ENCODE results near the gene CFDP1. TPM values are rescaled to one million over a fixed set of nuclear protein-coding genes. Genes with fewer than 3 reads are reported as not detected.

Gene CFDP1
- total and polyA plus RNA-seq, 2 of the 13 experiments (the other 11 are each of a cell fraction or from before 2014, with no cell fraction given) = 78.6 to 153 TPM

DNA sequence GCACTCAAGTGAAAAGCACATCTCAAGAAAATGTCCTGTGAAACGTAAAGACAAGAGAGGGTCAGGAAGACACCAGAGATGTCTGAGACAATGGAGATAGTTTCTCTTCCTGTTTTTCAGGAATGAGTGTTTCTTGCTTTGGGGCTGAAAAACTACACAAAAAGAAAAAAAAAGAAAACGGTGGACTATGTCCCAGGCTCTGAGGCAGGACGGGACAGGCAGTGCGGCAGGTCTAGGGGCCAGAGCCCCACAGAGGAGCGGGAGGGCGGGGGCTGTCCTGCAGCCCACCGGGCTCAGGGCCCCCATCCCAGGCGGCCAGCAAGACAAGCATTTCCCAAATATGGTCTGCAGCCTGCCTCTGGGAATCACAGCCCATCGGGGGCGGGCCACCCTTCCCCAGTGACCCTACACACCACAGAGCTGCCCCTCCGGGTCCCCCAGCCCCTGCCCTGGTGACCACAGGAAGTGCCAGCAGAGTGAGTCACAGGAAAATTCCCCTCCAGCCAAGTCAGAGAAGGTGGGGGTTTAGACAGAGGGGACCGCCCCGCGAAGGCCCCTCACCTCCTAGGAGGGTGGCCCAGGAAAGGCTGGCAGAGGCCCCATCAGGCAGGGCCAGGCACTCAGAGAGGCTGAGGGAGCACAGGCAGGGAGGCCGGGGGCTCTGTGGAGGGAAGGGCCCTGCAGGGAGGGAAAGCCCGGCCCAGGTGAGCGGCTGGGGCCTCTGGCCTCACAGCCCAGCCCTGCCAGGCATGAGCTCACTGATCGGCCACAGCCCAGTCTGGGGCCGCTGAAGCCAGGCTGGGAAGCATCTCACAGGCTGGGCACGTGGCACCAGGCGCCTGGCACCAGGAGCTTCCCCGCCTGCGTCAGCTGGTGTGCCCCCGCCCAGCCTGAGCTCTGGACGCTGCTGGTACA lies 188.2 kb downstream of the CFDP1 start (continued):
- TF ChIP-seq SRY (CRISPR knock-in tag; IDR thresholded peaks at IDR 0.05) (no peak; the same call in 1 of the 2 replicates), RARG (CRISPR knock-in tag; IDR thresholded peaks at IDR 0.05; ENCODE audit: low read depth) (no peak), RFXAP (CRISPR knock-in tag; IDR thresholded peaks at IDR 0.05; ENCODE audit: borderline replicate concordance) (0 out of 2 replicates have a peak, but pooled peaks have one; percentile 56), HNRNPL (IDR thresholded peaks at IDR 0.05; ENCODE audit: low read depth, low read length) (peak; percentile 100), ZNF589 (CRISPR knock-in tag; conservative IDR thresholded peaks at IDR 0.05) (no peak), ZFP1 (CRISPR knock-in tag; IDR thresholded peaks at IDR 0.05) (peak; percentile 88; the same call in 1 of the 2 replicates), AKAP8 (CRISPR knock-in tag; IDR thresholded peaks at IDR 0.05) (peak; percentile 98), SOX6 (IDR thresholded peaks at IDR 0.05) (no peak), SOX6 (CRISPR knock-in tag; IDR thresholded peaks at IDR 0.05) (peak; percentile 94), BCL6 (CRISPR knock-in tag; IDR thresholded peaks at IDR 0.05) (peak; percentile 72), AHR (CRISPR knock-in tag; IDR thresholded peaks at IDR 0.05) (peak; percentile 80), ZNF850 (CRISPR knock-in tag; conservative IDR thresholded peaks at IDR 0.05) (peak; percentile 58; the same call in 1 of the 2 replicates), HDAC2 (CRISPR knock-in tag; IDR thresholded peaks at IDR 0.05) (peak; percentile 92), ZNF550 (CRISPR knock-in tag; IDR thresholded peaks at IDR 0.05; ENCODE audit: borderline replicate concordance) (peak; percentile 66; the same call in 1 of the 2 replicates), ZNF160 (CRISPR knock-in tag; IDR thresholded peaks at IDR 0.05) (peak; percentile 94)
- TF ChIP-seq, protein P1, sequence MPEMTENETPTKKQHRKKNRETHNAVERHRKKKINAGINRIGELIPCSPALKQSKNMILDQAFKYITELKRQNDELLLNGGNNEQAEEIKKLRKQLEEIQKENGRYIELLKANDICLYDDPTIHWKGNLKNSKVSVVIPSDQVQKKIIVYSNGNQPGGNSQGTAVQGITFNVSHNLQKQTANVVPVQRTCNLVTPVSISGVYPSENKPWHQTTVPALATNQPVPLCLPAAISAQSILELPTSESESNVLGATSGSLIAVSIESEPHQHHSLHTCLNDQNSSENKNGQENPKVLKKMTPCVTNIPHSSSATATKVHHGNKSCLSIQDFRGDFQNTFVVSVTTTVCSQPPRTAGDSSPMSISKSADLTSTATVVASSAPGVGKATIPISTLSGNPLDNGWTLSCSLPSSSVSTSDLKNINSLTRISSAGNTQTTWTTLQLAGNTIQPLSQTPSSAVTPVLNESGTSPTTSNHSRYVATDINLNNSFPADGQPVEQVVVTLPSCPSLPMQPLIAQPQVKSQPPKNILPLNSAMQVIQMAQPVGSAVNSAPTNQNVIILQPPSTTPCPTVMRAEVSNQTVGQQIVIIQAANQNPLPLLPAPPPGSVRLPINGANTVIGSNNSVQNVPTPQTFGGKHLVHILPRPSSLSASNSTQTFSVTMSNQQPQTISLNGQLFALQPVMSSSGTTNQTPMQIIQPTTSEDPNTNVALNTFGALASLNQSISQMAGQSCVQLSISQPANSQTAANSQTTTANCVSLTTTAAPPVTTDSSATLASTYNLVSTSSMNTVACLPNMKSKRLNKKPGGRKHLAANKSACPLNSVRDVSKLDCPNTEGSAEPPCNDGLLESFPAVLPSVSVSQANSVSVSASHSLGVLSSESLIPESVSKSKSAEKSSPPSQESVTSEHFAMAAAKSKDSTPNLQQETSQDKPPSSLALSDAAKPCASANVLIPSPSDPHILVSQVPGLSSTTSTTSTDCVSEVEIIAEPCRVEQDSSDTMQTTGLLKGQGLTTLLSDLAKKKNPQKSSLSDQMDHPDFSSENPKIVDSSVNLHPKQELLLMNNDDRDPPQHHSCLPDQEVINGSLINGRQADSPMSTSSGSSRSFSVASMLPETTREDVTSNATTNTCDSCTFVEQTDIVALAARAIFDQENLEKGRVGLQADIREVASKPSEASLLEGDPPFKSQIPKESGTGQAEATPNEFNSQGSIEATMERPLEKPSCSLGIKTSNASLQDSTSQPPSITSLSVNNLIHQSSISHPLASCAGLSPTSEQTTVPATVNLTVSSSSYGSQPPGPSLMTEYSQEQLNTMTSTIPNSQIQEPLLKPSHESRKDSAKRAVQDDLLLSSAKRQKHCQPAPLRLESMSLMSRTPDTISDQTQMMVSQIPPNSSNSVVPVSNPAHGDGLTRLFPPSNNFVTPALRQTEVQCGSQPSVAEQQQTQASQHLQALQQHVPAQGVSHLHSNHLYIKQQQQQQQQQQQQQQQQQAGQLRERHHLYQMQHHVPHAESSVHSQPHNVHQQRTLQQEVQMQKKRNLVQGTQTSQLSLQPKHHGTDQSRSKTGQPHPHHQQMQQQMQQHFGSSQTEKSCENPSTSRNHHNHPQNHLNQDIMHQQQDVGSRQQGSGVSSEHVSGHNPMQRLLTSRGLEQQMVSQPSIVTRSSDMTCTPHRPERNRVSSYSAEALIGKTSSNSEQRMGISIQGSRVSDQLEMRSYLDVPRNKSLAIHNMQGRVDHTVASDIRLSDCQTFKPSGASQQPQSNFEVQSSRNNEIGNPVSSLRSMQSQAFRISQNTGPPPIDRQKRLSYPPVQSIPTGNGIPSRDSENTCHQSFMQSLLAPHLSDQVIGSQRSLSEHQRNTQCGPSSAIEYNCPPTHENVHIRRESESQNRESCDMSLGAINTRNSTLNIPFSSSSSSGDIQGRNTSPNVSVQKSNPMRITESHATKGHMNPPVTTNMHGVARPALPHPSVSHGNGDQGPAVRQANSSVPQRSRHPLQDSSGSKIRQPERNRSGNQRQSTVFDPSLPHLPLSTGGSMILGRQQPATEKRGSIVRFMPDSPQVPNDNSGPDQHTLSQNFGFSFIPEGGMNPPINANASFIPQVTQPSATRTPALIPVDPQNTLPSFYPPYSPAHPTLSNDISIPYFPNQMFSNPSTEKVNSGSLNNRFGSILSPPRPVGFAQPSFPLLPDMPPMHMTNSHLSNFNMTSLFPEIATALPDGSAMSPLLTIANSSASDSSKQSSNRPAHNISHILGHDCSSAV (CRISPR knock-in tag; IDR thresholded peaks at IDR 0.05; ENCODE audit: borderline replicate concordance) = no peak
- TF ChIP-seq, protein P2, sequence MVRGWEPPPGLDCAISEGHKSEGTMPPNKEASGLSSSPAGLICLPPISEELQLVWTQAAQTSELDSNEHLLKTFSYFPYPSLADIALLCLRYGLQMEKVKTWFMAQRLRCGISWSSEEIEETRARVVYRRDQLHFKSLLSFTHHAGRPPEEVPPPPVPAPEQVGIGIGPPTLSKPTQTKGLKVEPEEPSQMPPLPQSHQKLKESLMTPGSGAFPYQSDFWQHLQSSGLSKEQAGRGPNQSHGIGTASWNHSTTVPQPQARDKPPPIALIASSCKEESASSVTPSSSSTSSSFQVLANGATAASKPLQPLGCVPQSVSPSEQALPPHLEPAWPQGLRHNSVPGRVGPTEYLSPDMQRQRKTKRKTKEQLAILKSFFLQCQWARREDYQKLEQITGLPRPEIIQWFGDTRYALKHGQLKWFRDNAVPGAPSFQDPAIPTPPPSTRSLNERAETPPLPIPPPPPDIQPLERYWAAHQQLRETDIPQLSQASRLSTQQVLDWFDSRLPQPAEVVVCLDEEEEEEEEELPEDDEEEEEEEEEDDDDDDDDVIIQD (CRISPR knock-in tag; IDR thresholded peaks at IDR 0.05; ENCODE audit: low read depth) = no peak
- TF ChIP-seq, protein P3, sequence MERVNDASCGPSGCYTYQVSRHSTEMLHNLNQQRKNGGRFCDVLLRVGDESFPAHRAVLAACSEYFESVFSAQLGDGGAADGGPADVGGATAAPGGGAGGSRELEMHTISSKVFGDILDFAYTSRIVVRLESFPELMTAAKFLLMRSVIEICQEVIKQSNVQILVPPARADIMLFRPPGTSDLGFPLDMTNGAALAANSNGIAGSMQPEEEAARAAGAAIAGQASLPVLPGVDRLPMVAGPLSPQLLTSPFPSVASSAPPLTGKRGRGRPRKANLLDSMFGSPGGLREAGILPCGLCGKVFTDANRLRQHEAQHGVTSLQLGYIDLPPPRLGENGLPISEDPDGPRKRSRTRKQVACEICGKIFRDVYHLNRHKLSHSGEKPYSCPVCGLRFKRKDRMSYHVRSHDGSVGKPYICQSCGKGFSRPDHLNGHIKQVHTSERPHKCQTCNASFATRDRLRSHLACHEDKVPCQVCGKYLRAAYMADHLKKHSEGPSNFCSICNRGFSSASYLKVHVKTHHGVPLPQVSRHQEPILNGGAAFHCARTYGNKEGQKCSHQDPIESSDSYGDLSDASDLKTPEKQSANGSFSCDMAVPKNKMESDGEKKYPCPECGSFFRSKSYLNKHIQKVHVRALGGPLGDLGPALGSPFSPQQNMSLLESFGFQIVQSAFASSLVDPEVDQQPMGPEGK (CRISPR knock-in tag; IDR thresholded peaks at IDR 0.05) = peak; percentile 99

All from HepG2 (cell line).